Measurements from ENCODE around the gene SETD1B. TPM values are rescaled to one million over a fixed set of nuclear protein-coding genes. Genes with fewer than 3 reads are reported as not detected.

Gene SETD1B
- polyA plus RNA-seq, 1 donor from 2014 or later = 2.6 TPM

DNA sequence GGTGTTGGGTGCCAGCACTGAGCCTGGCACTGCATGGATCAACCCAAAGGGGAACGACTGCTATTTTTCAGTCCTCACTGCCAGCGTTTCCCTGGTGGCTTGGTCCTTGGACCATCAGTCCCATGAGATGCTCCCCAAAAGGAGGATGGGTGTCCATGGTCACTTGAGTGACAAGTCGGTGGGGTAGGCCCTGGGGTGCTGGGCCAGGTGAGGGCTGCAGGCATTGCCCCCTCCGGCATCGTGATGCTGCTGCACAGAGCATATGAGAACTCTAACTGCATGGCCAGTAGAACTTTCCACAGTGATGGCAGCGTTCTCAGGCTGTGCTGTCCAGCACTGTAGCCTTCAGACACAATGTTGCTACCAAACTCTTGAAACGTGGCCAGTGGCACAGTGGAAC, 16.2 kb downstream of the SETD1B start (continued):
- TF ChIP-seq, protein P1, sequence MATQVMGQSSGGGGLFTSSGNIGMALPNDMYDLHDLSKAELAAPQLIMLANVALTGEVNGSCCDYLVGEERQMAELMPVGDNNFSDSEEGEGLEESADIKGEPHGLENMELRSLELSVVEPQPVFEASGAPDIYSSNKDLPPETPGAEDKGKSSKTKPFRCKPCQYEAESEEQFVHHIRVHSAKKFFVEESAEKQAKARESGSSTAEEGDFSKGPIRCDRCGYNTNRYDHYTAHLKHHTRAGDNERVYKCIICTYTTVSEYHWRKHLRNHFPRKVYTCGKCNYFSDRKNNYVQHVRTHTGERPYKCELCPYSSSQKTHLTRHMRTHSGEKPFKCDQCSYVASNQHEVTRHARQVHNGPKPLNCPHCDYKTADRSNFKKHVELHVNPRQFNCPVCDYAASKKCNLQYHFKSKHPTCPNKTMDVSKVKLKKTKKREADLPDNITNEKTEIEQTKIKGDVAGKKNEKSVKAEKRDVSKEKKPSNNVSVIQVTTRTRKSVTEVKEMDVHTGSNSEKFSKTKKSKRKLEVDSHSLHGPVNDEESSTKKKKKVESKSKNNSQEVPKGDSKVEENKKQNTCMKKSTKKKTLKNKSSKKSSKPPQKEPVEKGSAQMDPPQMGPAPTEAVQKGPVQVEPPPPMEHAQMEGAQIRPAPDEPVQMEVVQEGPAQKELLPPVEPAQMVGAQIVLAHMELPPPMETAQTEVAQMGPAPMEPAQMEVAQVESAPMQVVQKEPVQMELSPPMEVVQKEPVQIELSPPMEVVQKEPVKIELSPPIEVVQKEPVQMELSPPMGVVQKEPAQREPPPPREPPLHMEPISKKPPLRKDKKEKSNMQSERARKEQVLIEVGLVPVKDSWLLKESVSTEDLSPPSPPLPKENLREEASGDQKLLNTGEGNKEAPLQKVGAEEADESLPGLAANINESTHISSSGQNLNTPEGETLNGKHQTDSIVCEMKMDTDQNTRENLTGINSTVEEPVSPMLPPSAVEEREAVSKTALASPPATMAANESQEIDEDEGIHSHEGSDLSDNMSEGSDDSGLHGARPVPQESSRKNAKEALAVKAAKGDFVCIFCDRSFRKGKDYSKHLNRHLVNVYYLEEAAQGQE (IDR thresholded peaks at IDR 0.05; ENCODE audit: borderline replicate concordance) = no peak
- no peak for TF ChIP-seq RAD21 (conservative IDR thresholded peaks at IDR 0.05)

DNA sequence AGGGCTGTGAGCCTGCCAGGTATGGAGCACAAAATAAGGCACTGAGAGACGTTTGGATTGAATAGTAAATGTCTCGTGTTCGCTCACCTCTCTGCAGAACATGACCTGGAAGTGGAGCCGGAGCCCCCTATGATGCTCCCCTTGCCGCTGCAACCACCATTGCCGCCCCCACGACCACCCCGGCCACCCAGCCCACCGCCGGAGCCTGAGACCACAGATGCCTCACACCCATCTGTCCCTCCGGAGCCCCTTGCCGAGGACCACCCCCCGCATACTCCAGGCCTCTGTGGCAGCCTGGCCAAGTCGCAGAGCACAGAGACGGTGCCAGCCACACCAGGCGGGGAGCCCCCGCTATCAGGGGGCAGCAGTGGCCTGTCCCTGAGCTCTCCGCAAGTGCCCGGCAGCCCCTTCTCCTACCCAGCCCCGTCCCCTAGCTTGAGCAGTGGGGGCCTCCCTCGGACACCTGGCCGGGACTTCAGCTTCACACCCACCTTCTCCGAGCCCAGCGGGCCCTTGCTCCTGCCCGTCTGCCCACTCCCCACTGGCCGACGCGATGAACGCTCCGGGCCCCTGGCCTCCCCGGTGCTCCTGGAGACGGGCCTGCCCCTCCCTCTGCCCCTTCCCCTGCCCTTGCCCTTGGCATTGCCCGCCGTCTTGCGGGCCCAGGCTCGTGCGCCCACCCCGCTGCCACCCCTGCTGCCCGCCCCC, 18.7 kb downstream of the SETD1B start:
- TF ChIP-seq, protein P2, sequence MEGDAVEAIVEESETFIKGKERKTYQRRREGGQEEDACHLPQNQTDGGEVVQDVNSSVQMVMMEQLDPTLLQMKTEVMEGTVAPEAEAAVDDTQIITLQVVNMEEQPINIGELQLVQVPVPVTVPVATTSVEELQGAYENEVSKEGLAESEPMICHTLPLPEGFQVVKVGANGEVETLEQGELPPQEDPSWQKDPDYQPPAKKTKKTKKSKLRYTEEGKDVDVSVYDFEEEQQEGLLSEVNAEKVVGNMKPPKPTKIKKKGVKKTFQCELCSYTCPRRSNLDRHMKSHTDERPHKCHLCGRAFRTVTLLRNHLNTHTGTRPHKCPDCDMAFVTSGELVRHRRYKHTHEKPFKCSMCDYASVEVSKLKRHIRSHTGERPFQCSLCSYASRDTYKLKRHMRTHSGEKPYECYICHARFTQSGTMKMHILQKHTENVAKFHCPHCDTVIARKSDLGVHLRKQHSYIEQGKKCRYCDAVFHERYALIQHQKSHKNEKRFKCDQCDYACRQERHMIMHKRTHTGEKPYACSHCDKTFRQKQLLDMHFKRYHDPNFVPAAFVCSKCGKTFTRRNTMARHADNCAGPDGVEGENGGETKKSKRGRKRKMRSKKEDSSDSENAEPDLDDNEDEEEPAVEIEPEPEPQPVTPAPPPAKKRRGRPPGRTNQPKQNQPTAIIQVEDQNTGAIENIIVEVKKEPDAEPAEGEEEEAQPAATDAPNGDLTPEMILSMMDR (IDR thresholded peaks at IDR 0.05; ENCODE audit: poor library complexity, severe bottlenecking) = no peak
- TF ChIP-seq TAF1 (IDR thresholded peaks at IDR 0.05; ENCODE audit: low read depth) (no peak), MXI1 (conservative IDR thresholded peaks at IDR 0.05; ENCODE audit: poor library complexity, severe bottlenecking) (no peak), EZH2 (IDR thresholded peaks at IDR 0.05; ENCODE audit: borderline replicate concordance, insufficient read depth, low read length, poor library complexity, severe bottlenecking) (no peak)
- TF ChIP-seq, protein P1 (IDR thresholded peaks at IDR 0.05; ENCODE audit: borderline replicate concordance) = no peak

More for the DNA sequence above, 18.7 kb downstream of the SETD1B start:
- H4K20me1 ChIP-seq (ENCODE audit: insufficient read depth) = no peaks in the 10 kb centered on the region
- no peak overlapping the region for H3K4me3 ChIP-seq (ENCODE audit: low read length)
- H3K27ac ChIP-seq (ENCODE audit: low read length) = no peak overlapping the region
- no peaks in the 10 kb centered on the region for H3K36me3 ChIP-seq (ENCODE audit: insufficient read depth, low read length)
- no peaks in the 10 kb centered on the region for H3F3A ChIP-seq (ENCODE audit: insufficient read depth, low read length, poor library complexity, severe bottlenecking)
- H3K27me3 ChIP-seq (ENCODE audit: insufficient read depth, low read depth, low read length) = no peaks in the 10 kb centered on the region
- no peaks in the 10 kb centered on the region for H3K79me2 ChIP-seq (replicated peaks; ENCODE audit: insufficient read depth, low read length)
- H3K4me2 ChIP-seq (ENCODE audit: low read length) = no peak overlapping the region
- no peaks in the 10 kb centered on the region for H3K9me2 ChIP-seq (ENCODE audit: insufficient read depth, low read length)
- no peak overlapping the region for H2AFZ ChIP-seq (ENCODE audit: low read depth, low read length)
- H3K9ac ChIP-seq (ENCODE audit: low read length) = no peak overlapping the region
- H3K9me3 ChIP-seq (ENCODE audit: low read length) = no peaks in the 10 kb centered on the region

Data from neural cell (in vitro differentiated cells).